ENCODE results near the gene DLGAP1. TPM values are rescaled to one million over a fixed set of nuclear protein-coding genes. Genes with fewer than 3 reads are reported as not detected.

DLGAP1 gene
- total and polyA plus RNA-seq, 2 of the 13 experiments (the other 11 are each of a cell fraction or from before 2014, with no cell fraction given) = 0.01 TPM; not detected in 1

- WGBS (ENCODE audit: low lambda C conversion rate) = 23% methylated on average over 4 of the region's 4 CpGs
- no TSS peak for BruUV-seq (replicated peaks)
- no peaks in the 10 kb centered on the region for H3K9me3 ChIP-seq (ENCODE audit: low read length)
- intact Hi-C loops (cut with micrococcal nuclease; ENCODE audit: unreplicated experiment) (no loop called here), in situ Hi-C loops (cut with HindIII; ENCODE audit: extremely low pct_ligation_motif_present, low pct_unique_long_range_greater_than_20kb) (loop anchor here (5.0 kb wide), 1 partner anchor 582 kb away; no protein-coding TSS in a partner anchor)
- no peaks in the 10 kb centered on the region for H3K4me1 ChIP-seq (ENCODE audit: insufficient read depth, low read length)
- ChIA-PET CTCF (ENCODE audit: low intra/inter-chr PET ratio, low total read pairs) (no interaction called here), POLR2A (no interaction called here)
- DNase-seq (ENCODE audit: low spot score) (no peak), ATAC-seq (no peak), FAIRE-seq (no peak)
- H3K27ac ChIP-seq (ENCODE audit: extremely low read length, insufficient read depth, low read length) = no peak overlapping the region
- no peak overlapping the region for H2AFZ ChIP-seq (ENCODE audit: low read length)
- H3K27me3 ChIP-seq (ENCODE audit: control insufficient read depth in 1 of 2, insufficient read depth in 2 of 2, low read length in 2 of 2) = no peaks in the 10 kb centered on the region; a peak in 1 of 5 replicates
- no peak overlapping the region for H3K9ac ChIP-seq (ENCODE audit: insufficient read depth, low read depth, low read length)
- no peak overlapping the region for H3K4me2 ChIP-seq (ENCODE audit: low read depth, low read length)
- no peak for TF ChIP-seq NFE2L2 (IDR thresholded peaks at IDR 0.05; ENCODE audit: low read length)
- TF ChIP-seq ZBTB2 (CRISPR knock-in tag; IDR thresholded peaks at IDR 0.05; ENCODE audit: low read depth) = no peak
- peak; percentile 55; the same call in 1 of the 2 replicates for TF ChIP-seq CEBPB (IDR thresholded peaks at IDR 0.05; ENCODE audit: borderline replicate concordance, low read depth, low read length)
- H3K4me3 ChIP-seq (replicated peaks in 1 of 3; ENCODE audit: insufficient read depth in 1 of 3, low read depth in 2 of 3, low read length in 3 of 3) = no peak overlapping the region
- no peaks in the 10 kb centered on the region for H3K36me3 ChIP-seq (replicated peaks in 1 of 2; ENCODE audit: control insufficient read depth in 1 of 2, insufficient read depth in 2 of 2, low read length in 2 of 2)
- H3K79me2 ChIP-seq (ENCODE audit: insufficient read depth, low read length) = no peaks in the 10 kb centered on the region
- no peaks in the 10 kb centered on the region for H4K20me1 ChIP-seq (ENCODE audit: insufficient read depth, low read length)
These were observed 590.3 kb downstream of the DLGAP1 start for GRCh38 chr18:3864669-3865298.

GRCh38 chr18:3863593-3863992, 591.5 kb downstream of the DLGAP1 start:
- Histone ChIP-seq H3K36me3 (replicated peaks in 1 of 2; ENCODE audit: control insufficient read depth in 1 of 2, insufficient read depth in 2 of 2, low read length in 2 of 2) (no peaks in the 10 kb centered on the region), H2AFZ (ENCODE audit: low read length) (no peak overlapping the region), H4K20me1 (ENCODE audit: insufficient read depth, low read length) (no peaks in the 10 kb centered on the region), H3K9me3 (ENCODE audit: low read length) (no peaks in the 10 kb centered on the region), H3K4me3 (replicated peaks in 1 of 3; ENCODE audit: insufficient read depth in 1 of 3, low read depth in 2 of 3, low read length in 3 of 3) (no peak overlapping the region), H3K9ac (ENCODE audit: insufficient read depth, low read depth, low read length) (no peak overlapping the region), H3K27ac (ENCODE audit: extremely low read length, insufficient read depth, low read length) (no peak overlapping the region), H3K27me3 (ENCODE audit: control insufficient read depth in 1 of 2, insufficient read depth in 2 of 2, low read length in 2 of 2) (no peaks in the 10 kb centered on the region; a peak in 1 of 5 replicates), H3K4me1 (ENCODE audit: insufficient read depth, low read length) (no peaks in the 10 kb centered on the region), H3K4me2 (ENCODE audit: low read depth, low read length) (no peak overlapping the region), H3K79me2 (ENCODE audit: insufficient read depth, low read length) (no peaks in the 10 kb centered on the region)
- intact Hi-C loops (cut with micrococcal nuclease; ENCODE audit: unreplicated experiment) = no loop called here
- TF ChIP-seq SKIL (CRISPR knock-in tag; IDR thresholded peaks at IDR 0.05; ENCODE audit: borderline replicate concordance) (no peak), CBFB (CRISPR knock-in tag; IDR thresholded peaks at IDR 0.05) (no peak), MYNN (CRISPR knock-in tag; IDR thresholded peaks at IDR 0.05; ENCODE audit: low read depth) (no peak), PLRG1 (conservative IDR thresholded peaks at IDR 0.05) (no peak), ZNF253 (CRISPR knock-in tag; IDR thresholded peaks at IDR 0.05; ENCODE audit: borderline replicate concordance) (no peak), TEAD2 (CRISPR knock-in tag; IDR thresholded peaks at IDR 0.05) (no peak), ZNF431 (CRISPR knock-in tag; IDR thresholded peaks at IDR 0.05; ENCODE audit: borderline replicate concordance, low read depth) (no peak), CBX1 (IDR thresholded peaks at IDR 0.05; ENCODE audit: low read depth) (no peak), ATF1 (CRISPR knock-in tag; IDR thresholded peaks at IDR 0.05) (no peak), ZNF788 (CRISPR knock-in tag; IDR thresholded peaks at IDR 0.05; ENCODE audit: borderline replicate concordance) (no peak), HES4 (CRISPR knock-in tag; IDR thresholded peaks at IDR 0.05; ENCODE audit: borderline replicate concordance) (no peak), TGIF2 (CRISPR knock-in tag; IDR thresholded peaks at IDR 0.05) (no peak)
- BruUV-seq (replicated peaks) = no TSS peak
- DNase-seq (ENCODE audit: low spot score) = no peak
- no peak for ATAC-seq
- 43% methylated on average over 3 of the region's 4 CpGs for WGBS (ENCODE audit: low lambda C conversion rate)
- ChIA-PET CTCF (ENCODE audit: low intra/inter-chr PET ratio, low total read pairs) (no interaction called here), POLR2A (no interaction called here)
- no peak for FAIRE-seq
- in situ Hi-C loops (cut with HindIII; ENCODE audit: extremely low pct_ligation_motif_present, low pct_unique_long_range_greater_than_20kb) = no loop called here

Data from HepG2 (cell line).